Mesendoderm (in vitro differentiated cells): ENCODE data around the gene SLC44A1.

Experiments
- DNase-seq: peaks from one replicate; pipeline ENCODE4 v3.0.0; 2013
- H2AK5ac ChIP-seq: 2 replicates; pipeline ENCODE4 v1.6.1; 2013; ENCODE audit warnings: low read length, inconsistent platforms
- H2BK120ac ChIP-seq: 2 replicates; pipeline ENCODE4 v1.6.1; 2013; ENCODE audit warnings: low read depth, mild to moderate bottlenecking, low read length, moderate library complexity, mixed read lengths
- H2BK15ac ChIP-seq: replicated peaks from 2 replicates; pipeline ENCODE4 v1.6.1; 2013; ENCODE audit warnings: low read depth, mild to moderate bottlenecking, moderate library complexity
- H2BK5ac ChIP-seq: 2 replicates; pipeline ENCODE4 v1.6.1; 2013; ENCODE audit warnings: low read length, inconsistent platforms
- H3K18ac ChIP-seq: 2 replicates; pipeline ENCODE4 v1.6.1; 2013; ENCODE audit warnings: mild to moderate bottlenecking, low read length, mixed read lengths
- H3K23ac ChIP-seq: one replicate; pipeline ENCODE4 v1.6.1; 2013; ENCODE audit warnings: low read length
- H3K27ac ChIP-seq: 2 replicates; pipeline ENCODE4 v1.5.1; 2013; ENCODE audit warnings: low read depth, mild to moderate bottlenecking, inconsistent platforms, low read length, moderate library complexity
- H3K27me3 ChIP-seq: 2 replicates; pipeline ENCODE4 v1.6.1; 2013; ENCODE audit warnings: low read length, control low read depth, mild to moderate bottlenecking, inconsistent platforms; ENCODE audit not compliant: insufficient read depth, poor library complexity
- H3K36me3 ChIP-seq: 2 replicates; pipeline ENCODE4 v1.6.1; 2013; ENCODE audit warnings: low read length, inconsistent platforms; ENCODE audit not compliant: control insufficient read depth, insufficient read depth
- H3K4ac ChIP-seq: one replicate; pipeline ENCODE4 v1.6.1; 2013; ENCODE audit warnings: low read depth, mild to moderate bottlenecking, low read length, moderate library complexity
- H3K4me1 ChIP-seq: 2 replicates; pipeline ENCODE4 v1.6.1; 2013; ENCODE audit warnings: low read depth, low read length, inconsistent platforms; ENCODE audit not compliant: control insufficient read depth
- H3K4me2 ChIP-seq: 2 replicates; pipeline ENCODE4 v1.6.1; 2013; ENCODE audit warnings: low read length
- H3K4me3 ChIP-seq: 2 replicates; pipeline ENCODE4 v1.5.1; 2013; ENCODE audit warnings: mild to moderate bottlenecking, low read length
- H3K56ac ChIP-seq: one replicate; pipeline ENCODE4 v1.6.1; 2013; ENCODE audit warnings: low read length
- H3K79me1 ChIP-seq: 2 replicates; pipeline ENCODE4 v1.6.1; 2013; ENCODE audit warnings: low read length, inconsistent platforms
- H3K79me2 ChIP-seq: 2 replicates; pipeline ENCODE4 v1.6.1; 2013; ENCODE audit warnings: mild to moderate bottlenecking, low read length; ENCODE audit not compliant: control insufficient read depth, insufficient read depth
- H3K9ac ChIP-seq: 2 replicates; pipeline ENCODE4 v1.6.1; 2013; ENCODE audit warnings: low read length, inconsistent platforms
- H4K5ac ChIP-seq: one replicate; pipeline ENCODE4 v1.6.1; 2013; ENCODE audit warnings: low read length
- H4K8ac ChIP-seq: one replicate; pipeline ENCODE4 v1.6.1; 2013; ENCODE audit warnings: low read depth, mild to moderate bottlenecking, control low read depth, low read length, moderate library complexity
- WGBS: extraction: QIAGEN DNeasy Blood & Tissue Kit; methylation state at CpG from one replicate; pipeline ENCODE4 v1.1.7; 2013; ENCODE audit warnings: low lambda C conversion rate, missing lambda C conversion rate; ENCODE audit not compliant: insufficient coverage; ENCODE audit errors: extremely low coverage; 5-methylcytosine and 5-hydroxymethylcytosine counted together

Gene SLC44A1

GRCh38 chr9:105219291-105219805, 25.1 kb upstream of the SLC44A1 start:
- no peak overlapping the region for H2BK15ac ChIP-seq
- no peak overlapping the region for H4K5ac ChIP-seq
- H3K23ac ChIP-seq, result no peak overlapping the region
- no peak overlapping the region for H3K56ac ChIP-seq
- H3K4me1 ChIP-seq, result peaks cover 2% of the 10 kb centered on the region
- no peak overlapping the region for H2AK5ac ChIP-seq
- H3K79me1 ChIP-seq, result no peaks in the 10 kb centered on the region
- H4K8ac ChIP-seq, result no peak overlapping the region
- H3K4me3 ChIP-seq, result no peak overlapping the region
- H3K4me2 ChIP-seq, result no peak overlapping the region
- H3K27ac ChIP-seq, result no peak overlapping the region
- H2BK120ac ChIP-seq, result no peak overlapping the region
- no peak overlapping the region for H3K9ac ChIP-seq
- H2BK5ac ChIP-seq, result no peak overlapping the region
- no peaks in the 10 kb centered on the region for H3K27me3 ChIP-seq
- H3K4ac ChIP-seq, result no peak overlapping the region
- DNase-seq, result no peak
- H3K36me3 ChIP-seq, result no peaks in the 10 kb centered on the region
- H3K79me2 ChIP-seq, result no peaks in the 10 kb centered on the region
- H3K18ac ChIP-seq, result no peak overlapping the region
- no CpG with 5 or more reads among the region's 1 CpG for WGBS

- Histone ChIP-seq H2AK5ac (no peak overlapping the region), H3K4me2 (no peak overlapping the region), H3K27me3 (no peaks in the 10 kb centered on the region), H3K9ac (no peak overlapping the region), H2BK5ac (no peak overlapping the region), H2BK120ac (no peak overlapping the region), H3K4ac (no peak overlapping the region), H3K4me3 (no peak overlapping the region), H3K4me1 (peaks cover 2% of the 10 kb centered on the region), H3K56ac (no peak overlapping the region), H3K27ac (no peak overlapping the region), H2BK15ac (no peak overlapping the region), H3K18ac (no peak overlapping the region), H4K8ac (no peak overlapping the region), H3K79me1 (no peaks in the 10 kb centered on the region), H3K79me2 (no peaks in the 10 kb centered on the region), H4K5ac (no peak overlapping the region), H3K23ac (no peak overlapping the region), H3K36me3 (no peaks in the 10 kb centered on the region)
- DNase-seq, result no peak
- no CpG with 5 or more reads among the region's 3 CpGs for WGBS
These were observed 24.0 kb upstream of the SLC44A1 start for GRCh38 chr9:105220451-105220850.

DNA sequence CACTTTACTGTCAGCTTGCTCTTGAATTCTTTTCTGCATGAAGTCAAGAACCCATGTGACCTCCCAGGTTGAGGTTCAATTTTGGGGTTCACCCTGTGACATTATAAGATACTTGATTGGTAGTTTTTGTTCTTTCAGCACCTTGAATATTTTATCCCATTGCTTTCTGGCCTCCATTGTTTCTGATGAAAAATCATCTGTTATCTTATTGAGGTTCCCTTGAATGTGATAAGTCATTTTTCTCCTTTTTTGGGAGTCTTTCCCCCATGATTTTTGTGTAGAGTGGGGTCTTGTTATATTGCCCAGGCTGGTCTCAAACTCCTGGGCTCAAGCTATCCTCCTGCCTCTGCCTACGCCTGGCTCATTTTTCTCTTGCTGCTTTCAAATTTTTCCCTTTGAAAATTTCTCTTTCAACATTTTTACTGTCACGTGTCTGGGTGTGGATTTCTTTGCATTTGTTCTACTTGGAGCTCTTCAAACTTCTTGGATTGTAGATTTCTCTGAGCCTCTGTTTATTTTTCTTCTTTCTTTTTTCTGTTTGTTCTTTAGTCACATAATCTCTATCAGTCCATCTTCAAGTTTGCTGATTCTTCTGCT, 20.8 kb upstream of the SLC44A1 start:
- no peak for DNase-seq
- Histone ChIP-seq H4K5ac (no peak overlapping the region), H3K4me3 (no peak overlapping the region), H3K36me3 (no peaks in the 10 kb centered on the region), H2BK15ac (no peak overlapping the region), H3K23ac (no peak overlapping the region), H3K4me1 (no peaks in the 10 kb centered on the region), H3K4me2 (no peak overlapping the region), H3K27me3 (no peaks in the 10 kb centered on the region), H3K18ac (no peak overlapping the region), H3K79me2 (no peaks in the 10 kb centered on the region), H3K9ac (no peak overlapping the region), H2BK120ac (no peak overlapping the region), H4K8ac (no peak overlapping the region), H2BK5ac (no peak overlapping the region), H3K27ac (no peak overlapping the region), H3K79me1 (no peaks in the 10 kb centered on the region), H3K56ac (no peak overlapping the region), H3K4ac (no peak overlapping the region), H2AK5ac (no peak overlapping the region)
- no CpG with 5 or more reads among the region's 2 CpGs for WGBS

DNA sequence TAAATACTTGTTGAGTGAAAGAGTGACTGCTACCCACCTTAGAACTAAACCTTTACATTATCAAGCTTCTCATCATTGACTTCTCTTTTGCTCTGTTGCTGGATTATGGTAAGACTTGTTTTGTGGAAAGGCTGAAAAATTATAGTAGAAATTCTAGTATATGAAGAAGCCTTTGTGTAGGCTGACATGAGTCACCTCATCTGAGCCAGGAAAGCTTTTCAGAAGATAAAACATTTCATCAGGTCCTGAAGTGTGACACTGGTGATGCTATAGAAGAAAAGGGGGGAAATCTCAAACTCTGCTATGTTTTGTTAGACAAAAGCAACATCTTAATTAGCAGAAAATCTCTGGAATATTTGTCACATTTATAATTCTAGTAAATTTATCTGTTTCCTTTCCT, 18.4 kb upstream of the SLC44A1 start:
- Histone ChIP-seq H3K4me2 (no peak overlapping the region), H3K79me1 (no peaks in the 10 kb centered on the region), H3K18ac (no peak overlapping the region), H3K36me3 (no peaks in the 10 kb centered on the region), H2AK5ac (no peak overlapping the region), H2BK120ac (no peak overlapping the region), H3K23ac (no peak overlapping the region), H3K27ac (no peak overlapping the region), H3K4me1 (no peaks in the 10 kb centered on the region), H3K27me3 (no peaks in the 10 kb centered on the region), H4K5ac (no peak overlapping the region), H3K79me2 (no peaks in the 10 kb centered on the region), H3K4me3 (no peak overlapping the region), H2BK15ac (no peak overlapping the region), H2BK5ac (no peak overlapping the region), H4K8ac (no peak overlapping the region), H3K9ac (no peak overlapping the region), H3K4ac (no peak overlapping the region), H3K56ac (no peak overlapping the region)
- DNase-seq, result no peak

DNA sequence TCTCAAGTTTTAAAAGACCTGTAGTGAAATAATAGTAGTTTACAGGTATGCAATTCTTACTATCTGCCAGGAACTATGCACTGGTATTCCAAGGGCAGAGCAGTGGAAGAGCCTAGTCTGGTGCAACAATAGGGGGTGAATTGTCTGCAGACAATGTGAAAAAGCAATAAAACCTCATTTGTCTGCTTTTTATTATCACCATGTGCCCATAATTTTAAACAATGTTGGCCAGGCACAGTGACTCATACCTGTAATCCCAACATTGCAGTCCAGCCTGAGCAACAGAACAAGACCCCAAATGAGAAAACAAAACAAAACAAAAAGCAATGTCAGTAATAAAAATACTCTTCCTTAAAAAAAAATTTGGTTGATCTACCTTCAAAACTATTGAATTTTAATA, 12.2 kb upstream of the SLC44A1 start:
- Histone ChIP-seq H2AK5ac (no peak overlapping the region), H3K27me3 (no peaks in the 10 kb centered on the region), H3K9ac (no peak overlapping the region), H3K23ac (no peak overlapping the region), H2BK15ac (no peak overlapping the region), H3K18ac (no peak overlapping the region), H3K27ac (no peak overlapping the region), H3K79me2 (no peaks in the 10 kb centered on the region), H3K36me3 (no peaks in the 10 kb centered on the region), H2BK5ac (no peak overlapping the region), H3K4me1 (peaks cover 2% of the 10 kb centered on the region), H3K4ac (no peak overlapping the region), H4K8ac (no peak overlapping the region), H3K79me1 (no peaks in the 10 kb centered on the region), H3K4me2 (no peak overlapping the region), H3K56ac (no peak overlapping the region), H4K5ac (no peak overlapping the region), H2BK120ac (no peak overlapping the region), H3K4me3 (no peak overlapping the region)
- no peak for DNase-seq

DNA sequence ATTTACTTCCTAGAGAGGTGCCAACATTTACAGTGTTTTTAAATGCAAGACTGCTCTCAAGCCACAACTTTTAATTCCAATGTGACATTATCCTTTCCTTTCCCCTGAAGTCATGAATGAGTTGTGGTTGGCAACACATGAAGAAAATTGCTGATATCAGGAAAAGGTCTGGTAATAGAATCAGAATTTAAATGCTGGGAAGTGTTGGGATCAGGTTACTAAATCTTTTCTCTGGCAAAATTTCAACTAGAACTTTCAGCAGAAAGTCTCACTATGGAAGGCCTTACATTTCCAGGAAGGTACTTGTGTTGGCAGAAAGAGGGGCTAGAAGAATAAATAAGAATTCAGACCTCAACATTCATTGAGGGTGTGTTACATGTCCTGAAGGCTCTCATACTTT, 10.6 kb upstream of the SLC44A1 start:
- Histone ChIP-seq H3K4me2 (no peak overlapping the region), H3K79me1 (no peaks in the 10 kb centered on the region), H2AK5ac (no peak overlapping the region), H4K8ac (no peak overlapping the region), H3K4ac (no peak overlapping the region), H3K9ac (no peak overlapping the region), H2BK5ac (no peak overlapping the region), H3K27me3 (no peaks in the 10 kb centered on the region), H3K18ac (no peak overlapping the region), H3K4me1 (peaks cover 2% of the 10 kb centered on the region), H3K56ac (no peak overlapping the region), H3K27ac (no peak overlapping the region), H3K79me2 (no peaks in the 10 kb centered on the region), H3K23ac (no peak overlapping the region), H2BK120ac (no peak overlapping the region), H2BK15ac (no peak overlapping the region), H4K5ac (no peak overlapping the region), H3K4me3 (no peak overlapping the region), H3K36me3 (no peaks in the 10 kb centered on the region)
- DNase-seq, result no peak
